ENCODE data around the gene ARNT2.
A peak's percentile ranks its signal among the peaks of the same experiment; 100 is the strongest.

The ARNT2 gene

GRCh38 chr15:80437334-80437891, 33.2 kb downstream of the ARNT2 start:
- Histone ChIP-seq H3K4me2 (ENCODE audit: low read length) (no peak overlapping the region), H3K79me2 (ENCODE audit: control insufficient read depth, insufficient read depth, low read length) (no peaks in the 10 kb centered on the region), H3K9ac (ENCODE audit: low read length) (no peak overlapping the region), H3K27ac (ENCODE audit: low read depth, low read length) (no peak overlapping the region), H2AK5ac (ENCODE audit: low read length) (no peak overlapping the region), H3K27me3 (ENCODE audit: insufficient read depth, low read length, poor library complexity) (no peaks in the 10 kb centered on the region), H3K4ac (ENCODE audit: low read depth, low read length) (no peak overlapping the region), H3K18ac (ENCODE audit: low read length) (no peak overlapping the region), H4K8ac (ENCODE audit: low read depth, low read length) (no peak overlapping the region), H3K36me3 (ENCODE audit: control insufficient read depth, insufficient read depth, low read length) (no peaks in the 10 kb centered on the region), H2BK15ac (replicated peaks; ENCODE audit: low read depth) (no peak overlapping the region), H3K4me3 (ENCODE audit: low read length) (no peak overlapping the region), H2BK5ac (ENCODE audit: low read length) (no peak overlapping the region), H3K4me1 (ENCODE audit: control insufficient read depth, low read depth, low read length) (peaks cover 8% of the 10 kb centered on the region), H3K56ac (ENCODE audit: low read length) (no peak overlapping the region), H2BK120ac (ENCODE audit: low read depth, low read length) (no peak overlapping the region), H3K23ac (ENCODE audit: low read length) (no peak overlapping the region), H4K5ac (ENCODE audit: low read length) (no peak overlapping the region), H3K79me1 (ENCODE audit: low read length) (no peaks in the 10 kb centered on the region)
- peak; percentile 44 for DNase-seq
- WGBS (ENCODE audit: extremely low coverage, insufficient coverage, low lambda C conversion rate) = no CpG with 5 or more reads among the region's 6 CpGs

- Histone ChIP-seq H2AK5ac (ENCODE audit: low read length) (no peak overlapping the region), H2BK5ac (ENCODE audit: low read length) (no peak overlapping the region), H3K4me3 (ENCODE audit: low read length) (no peak overlapping the region), H3K18ac (ENCODE audit: low read length) (no peak overlapping the region), H3K9ac (ENCODE audit: low read length) (no peak overlapping the region), H4K5ac (ENCODE audit: low read length) (no peak overlapping the region), H2BK15ac (replicated peaks; ENCODE audit: low read depth) (no peak overlapping the region), H3K27ac (ENCODE audit: low read depth, low read length) (no peak overlapping the region), H3K36me3 (ENCODE audit: control insufficient read depth, insufficient read depth, low read length) (no peaks in the 10 kb centered on the region), H3K27me3 (ENCODE audit: insufficient read depth, low read length, poor library complexity) (no peaks in the 10 kb centered on the region), H3K4me1 (ENCODE audit: control insufficient read depth, low read depth, low read length) (peaks cover 8% of the 10 kb centered on the region), H3K4ac (ENCODE audit: low read depth, low read length) (no peak overlapping the region), H3K79me2 (ENCODE audit: control insufficient read depth, insufficient read depth, low read length) (no peaks in the 10 kb centered on the region), H3K79me1 (ENCODE audit: low read length) (no peaks in the 10 kb centered on the region), H3K56ac (ENCODE audit: low read length) (no peak overlapping the region), H3K4me2 (ENCODE audit: low read length) (no peak overlapping the region), H2BK120ac (ENCODE audit: low read depth, low read length) (no peak overlapping the region), H4K8ac (ENCODE audit: low read depth, low read length) (no peak overlapping the region), H3K23ac (ENCODE audit: low read length) (no peak overlapping the region)
- DNase-seq = no peak
- no CpG with 5 or more reads among the region's 3 CpGs for WGBS (ENCODE audit: extremely low coverage, insufficient coverage, low lambda C conversion rate)
These were observed 35.0 kb downstream of the ARNT2 start for GRCh38 chr15:80439140-80439539.

GRCh38 chr15:80440024-80440423, 35.8 kb downstream of the ARNT2 start:
- no peaks in the 10 kb centered on the region for H3K27me3 ChIP-seq (ENCODE audit: insufficient read depth, low read length, poor library complexity)
- H2AK5ac ChIP-seq (ENCODE audit: low read length) = no peak overlapping the region
- peaks cover 8% of the 10 kb centered on the region for H3K4me1 ChIP-seq (ENCODE audit: control insufficient read depth, low read depth, low read length)
- no peak overlapping the region for H2BK15ac ChIP-seq (replicated peaks; ENCODE audit: low read depth)
- H3K9ac ChIP-seq (ENCODE audit: low read length) = no peak overlapping the region
- H3K79me1 ChIP-seq (ENCODE audit: low read length) = peaks cover 2% of the 10 kb centered on the region
- no peak overlapping the region for H3K27ac ChIP-seq (ENCODE audit: low read depth, low read length)
- no peak overlapping the region for H3K4ac ChIP-seq (ENCODE audit: low read depth, low read length)
- H2BK120ac ChIP-seq (ENCODE audit: low read depth, low read length) = no peak overlapping the region
- H3K4me2 ChIP-seq (ENCODE audit: low read length) = no peak overlapping the region
- no peak overlapping the region for H2BK5ac ChIP-seq (ENCODE audit: low read length)
- no CpG with 5 or more reads among the region's 3 CpGs for WGBS (ENCODE audit: extremely low coverage, insufficient coverage, low lambda C conversion rate)
- no peak overlapping the region for H3K23ac ChIP-seq (ENCODE audit: low read length)
- no peaks in the 10 kb centered on the region for H3K79me2 ChIP-seq (ENCODE audit: control insufficient read depth, insufficient read depth, low read length)
- H3K4me3 ChIP-seq (ENCODE audit: low read length) = no peak overlapping the region
- H3K18ac ChIP-seq (ENCODE audit: low read length) = no peak overlapping the region
- H3K36me3 ChIP-seq (ENCODE audit: control insufficient read depth, insufficient read depth, low read length) = no peaks in the 10 kb centered on the region
- DNase-seq = no peak
- H3K56ac ChIP-seq (ENCODE audit: low read length) = no peak overlapping the region
- H4K5ac ChIP-seq (ENCODE audit: low read length) = no peak overlapping the region
- H4K8ac ChIP-seq (ENCODE audit: low read depth, low read length) = no peak overlapping the region

GRCh38 chr15:80441041-80441440, 36.9 kb downstream of the ARNT2 start:
- Histone ChIP-seq H2AK5ac (ENCODE audit: low read length) (no peak overlapping the region), H3K27ac (ENCODE audit: low read depth, low read length) (no peak overlapping the region)

GRCh38 chr15:80441714-80442113, 37.5 kb downstream of the ARNT2 start:
- peaks cover 6% of the 10 kb centered on the region for H3K4me1 ChIP-seq (ENCODE audit: control insufficient read depth, low read depth, low read length)
- H2BK120ac ChIP-seq (ENCODE audit: low read depth, low read length) = no peak overlapping the region
- no peak overlapping the region for H4K5ac ChIP-seq (ENCODE audit: low read length)
- H2BK15ac ChIP-seq (replicated peaks; ENCODE audit: low read depth) = no peak overlapping the region
- H3K9ac ChIP-seq (ENCODE audit: low read length) = no peak overlapping the region
- H3K27me3 ChIP-seq (ENCODE audit: insufficient read depth, low read length, poor library complexity) = no peaks in the 10 kb centered on the region
- no peak overlapping the region for H3K4me2 ChIP-seq (ENCODE audit: low read length)
- H2AK5ac ChIP-seq (ENCODE audit: low read length) = no peak overlapping the region
- no peak overlapping the region for H2BK5ac ChIP-seq (ENCODE audit: low read length)
- no CpG with 5 or more reads among the region's 7 CpGs for WGBS (ENCODE audit: extremely low coverage, insufficient coverage, low lambda C conversion rate)
- no peak for DNase-seq
- no peak overlapping the region for H3K27ac ChIP-seq (ENCODE audit: low read depth, low read length)
- no peak overlapping the region for H3K56ac ChIP-seq (ENCODE audit: low read length)
- H3K4me3 ChIP-seq (ENCODE audit: low read length) = no peak overlapping the region
- H3K36me3 ChIP-seq (ENCODE audit: control insufficient read depth, insufficient read depth, low read length) = no peaks in the 10 kb centered on the region
- peaks cover 2% of the 10 kb centered on the region for H3K79me1 ChIP-seq (ENCODE audit: low read length)
- H3K4ac ChIP-seq (ENCODE audit: low read depth, low read length) = no peak overlapping the region
- H4K8ac ChIP-seq (ENCODE audit: low read depth, low read length) = no peak overlapping the region
- H3K79me2 ChIP-seq (ENCODE audit: control insufficient read depth, insufficient read depth, low read length) = no peaks in the 10 kb centered on the region
- H3K18ac ChIP-seq (ENCODE audit: low read length) = no peak overlapping the region
- H3K23ac ChIP-seq (ENCODE audit: low read length) = no peak overlapping the region

More at GRCh38 chr15:80441041-80441440, 36.9 kb downstream of the ARNT2 start:
- Histone ChIP-seq H3K36me3 (ENCODE audit: control insufficient read depth, insufficient read depth, low read length) (no peaks in the 10 kb centered on the region), H2BK120ac (ENCODE audit: low read depth, low read length) (no peak overlapping the region), H3K9ac (ENCODE audit: low read length) (no peak overlapping the region), H3K56ac (ENCODE audit: low read length) (no peak overlapping the region), H3K4me1 (ENCODE audit: control insufficient read depth, low read depth, low read length) (peaks cover 8% of the 10 kb centered on the region), H4K5ac (ENCODE audit: low read length) (no peak overlapping the region), H3K4me3 (ENCODE audit: low read length) (no peak overlapping the region), H3K18ac (ENCODE audit: low read length) (no peak overlapping the region), H3K27me3 (ENCODE audit: insufficient read depth, low read length, poor library complexity) (no peaks in the 10 kb centered on the region), H4K8ac (ENCODE audit: low read depth, low read length) (no peak overlapping the region), H3K23ac (ENCODE audit: low read length) (no peak overlapping the region), H3K79me2 (ENCODE audit: control insufficient read depth, insufficient read depth, low read length) (no peaks in the 10 kb centered on the region), H2BK15ac (replicated peaks; ENCODE audit: low read depth) (no peak overlapping the region), H2BK5ac (ENCODE audit: low read length) (no peak overlapping the region), H3K4me2 (ENCODE audit: low read length) (no peak overlapping the region), H3K79me1 (ENCODE audit: low read length) (peaks cover 2% of the 10 kb centered on the region), H3K4ac (ENCODE audit: low read depth, low read length) (no peak overlapping the region)
- no peak for DNase-seq
- WGBS (ENCODE audit: extremely low coverage, insufficient coverage, low lambda C conversion rate) = no CpG with 5 or more reads among the region's 3 CpGs

- Histone ChIP-seq H3K4me2 (ENCODE audit: low read length) (no peak overlapping the region), H2BK5ac (ENCODE audit: low read length) (no peak overlapping the region), H3K9ac (ENCODE audit: low read length) (no peak overlapping the region), H2BK120ac (ENCODE audit: low read depth, low read length) (no peak overlapping the region), H3K36me3 (ENCODE audit: control insufficient read depth, insufficient read depth, low read length) (no peaks in the 10 kb centered on the region), H3K27ac (ENCODE audit: low read depth, low read length) (no peak overlapping the region), H3K4ac (ENCODE audit: low read depth, low read length) (no peak overlapping the region), H3K27me3 (ENCODE audit: insufficient read depth, low read length, poor library complexity) (no peaks in the 10 kb centered on the region), H2AK5ac (ENCODE audit: low read length) (no peak overlapping the region), H4K8ac (ENCODE audit: low read depth, low read length) (no peak overlapping the region), H3K56ac (ENCODE audit: low read length) (no peak overlapping the region), H2BK15ac (replicated peaks; ENCODE audit: low read depth) (no peak overlapping the region), H3K4me1 (ENCODE audit: control insufficient read depth, low read depth, low read length) (no peaks in the 10 kb centered on the region), H3K4me3 (ENCODE audit: low read length) (no peak overlapping the region), H3K18ac (ENCODE audit: low read length) (no peak overlapping the region), H3K79me2 (ENCODE audit: control insufficient read depth, insufficient read depth, low read length) (no peaks in the 10 kb centered on the region), H4K5ac (ENCODE audit: low read length) (no peak overlapping the region), H3K79me1 (ENCODE audit: low read length) (peaks cover 2% of the 10 kb centered on the region), H3K23ac (ENCODE audit: low read length) (no peak overlapping the region)
- no peak for DNase-seq
- no CpG with 5 or more reads among the region's 6 CpGs for WGBS (ENCODE audit: extremely low coverage, insufficient coverage, low lambda C conversion rate)
These were observed 38.7 kb downstream of the ARNT2 start for GRCh38 chr15:80442728-80443403.
